Activated B cell treated with CpG ODN at 0.5 μM for 24 hours (primary cell): ENCODE data around the gene ZGLP1. TPM values are rescaled to one million over a fixed set of nuclear protein-coding genes. Genes with fewer than 3 reads are reported as not detected.
A peak's percentile ranks its signal among the peaks of the same experiment; 100 is the strongest.

Source experiments
- ATAC-seq: fragments of 200-7000 bp; cut with Tn5 transposase; one replicate; pipeline ENCODE4 v1.10.0; 2021; ENCODE audit warnings: low read depth, mild to moderate bottlenecking, moderate library complexity
- CTCF ChIA-PET: fragments of 350-600 bp; sonication (Branson Sonifier 250); formaldehyde crosslinking; loops from one replicate; lab custom pipeline; 2021; ENCODE audit warnings: antibody characterized with exemption; lab: Charles Lee
- POLR2A ChIA-PET: fragments of 350-600 bp; sonication (Branson Sonifier 250); formaldehyde crosslinking; loops from one replicate; lab custom pipeline; 2021; ENCODE audit warnings: antibody characterized with exemption; lab: Charles Lee
- DNase-seq: peaks from one replicate; pipeline ENCODE4 v3.0.0; 2022
- H3K27ac Mint-ChIP-seq: one replicate; pipeline ENCODE4 v1.8.0; 2020; ENCODE audit warnings: mixed read lengths
- H3K27me3 Mint-ChIP-seq: one replicate; pipeline ENCODE4 v1.8.0; 2021; ENCODE audit warnings: mixed read lengths
- H3K36me3 Mint-ChIP-seq: one replicate; pipeline ENCODE4 v1.8.0; 2021; ENCODE audit warnings: low read depth, mixed read lengths
- H3K4me1 Mint-ChIP-seq: one replicate; pipeline ENCODE4 v1.8.0; 2021; ENCODE audit warnings: mixed read lengths
- H3K4me3 Mint-ChIP-seq: one replicate; pipeline ENCODE4 v1.8.0; 2020; ENCODE audit warnings: mild to moderate bottlenecking, mixed read lengths
- H3K9me3 Mint-ChIP-seq: one replicate; pipeline ENCODE4 v1.8.0; 2020; ENCODE audit warnings: mixed read lengths
- CTCF ChIP-seq: fragments of 200-600 bp; IDR thresholded peaks from one replicate; pipeline ENCODE4 v1.8.0; 2022; ENCODE audit warnings: antibody characterized with exemption, mild to moderate bottlenecking
- intact Hi-C: fragments of 100-400 bp; cut with micrococcal nuclease; formaldehyde crosslinking; loops from one replicate; pipeline ENCODE4 v1.15.1; 2024
- total RNA-seq: library from RNA; stranded (reverse); gene quantifications from 2 replicates; pipeline ENCODE4 v1.2.3, GENCODE V29; 2022

Gene ZGLP1
- total RNA-seq, 1 donor from 2014 or later: 5.1 TPM

GRCh38 chr19:10306327-10306726, 3.3 kb downstream of the ZGLP1 start:
- Mint-ChIP-seq H3K9me3 (no peaks in the 10 kb centered on the region), H3K4me3 (no peak overlapping the region), H3K36me3 (peaks cover 7% of the 10 kb centered on the region), H3K27me3 (peaks cover 2% of the 10 kb centered on the region), H3K4me1 (peaks cover 2% of the 10 kb centered on the region), H3K27ac (no peak overlapping the region)
- intact Hi-C loops: no loop called here
- ChIA-PET CTCF (no interaction called here), POLR2A (interaction anchor here (0.9 kb wide), 2 partner anchors 15 to 45 kb away, joined by 3 read pairs; no protein-coding TSS in a partner anchor)
- no peak for ATAC-seq
- no peak for TF ChIP-seq CTCF
- DNase-seq: no peak

- no peak overlapping the region for H3K27ac Mint-ChIP-seq
- CTCF ChIA-PET: no interaction called here
- TF ChIP-seq CTCF: no peak
Measured at GRCh38 chr19:10305139-10305806, 4.3 kb downstream of the ZGLP1 start.

GRCh38 chr19:10299545-10300458, 9.8 kb downstream of the ZGLP1 start:
- no peaks in the 10 kb centered on the region for H3K9me3 Mint-ChIP-seq
- ATAC-seq (no peak), DNase-seq (no peak)
- CTCF ChIA-PET: interaction anchor here (1.1 to 1.5 kb wide), 2 partner anchors 29 to 30 kb away, joined by 3 read pairs; partner anchors contain the start of gene ICAM1
- H3K36me3 Mint-ChIP-seq: no peaks in the 10 kb centered on the region
- intact Hi-C loops: no loop called here
- no peak for TF ChIP-seq CTCF
- H3K4me3 Mint-ChIP-seq: no peak overlapping the region
- H3K4me1 Mint-ChIP-seq: peaks cover 12% of the 10 kb centered on the region
- peaks cover 7% of the 10 kb centered on the region for H3K27me3 Mint-ChIP-seq
- no peak overlapping the region for H3K27ac Mint-ChIP-seq
- POLR2A ChIA-PET: interaction anchor here (0.7 kb wide), 1 partner anchor 10 kb away, joined by 6 read pairs; the partner anchor contains the start of gene ICAM5

More at GRCh38 chr19:10305139-10305806, 4.3 kb downstream of the ZGLP1 start:
- no peak for ATAC-seq
- Mint-ChIP-seq H3K9me3 (no peaks in the 10 kb centered on the region), H3K4me1 (peaks cover 2% of the 10 kb centered on the region), H3K27me3 (peaks cover 2% of the 10 kb centered on the region), H3K36me3 (peaks cover 5% of the 10 kb centered on the region), H3K4me3 (no peak overlapping the region)
- POLR2A ChIA-PET: interaction anchor here (0.9 kb wide), 1 partner anchor 14 kb away, joined by 3 read pairs; no protein-coding TSS in a partner anchor
- DNase-seq: no peak
- intact Hi-C loops: no loop called here

- TF ChIP-seq CTCF: no peak
- ChIA-PET POLR2A (interaction anchor here (0.5 to 1.7 kb wide), 6 partner anchors 25 to 350 kb away, joined by 3 to 10 read pairs (median 4); partner anchors contain the start of gene ICAM1), CTCF (no interaction called here)
- peak overlapping the region; percentile 57 for H3K27ac Mint-ChIP-seq
- intact Hi-C loops: loop anchor here (2.0 kb wide), 1 partner anchor 37 kb away; the partner anchor contains the start of gene RAVER1
- peaks cover 37% of the 10 kb centered on the region for H3K4me1 Mint-ChIP-seq
- H3K4me3 Mint-ChIP-seq: peak overlapping the region; percentile 80
- no peaks in the 10 kb centered on the region for H3K36me3 Mint-ChIP-seq
- DNase-seq (no peak), ATAC-seq (no peak)
- H3K9me3 Mint-ChIP-seq: no peaks in the 10 kb centered on the region
- H3K27me3 Mint-ChIP-seq: peaks cover 27% of the 10 kb centered on the region
Measured at GRCh38 chr19:10295847-10296591, 13.6 kb downstream of the ZGLP1 start.
